DMS153 (cell line): ENCODE measurements around the gene TNP2.
A peak's percentile ranks its signal among the peaks of the same experiment; 100 is the strongest.

ENCODE experiments used
- DNase-seq: peaks from one replicate; lab custom pipeline; 2025; lab: John Stamatoyannopoulos, UW

TNP2 gene

GRCh38 chr16:11256661-11257130 lies 12.4 kb downstream of the TNP2 start:
- DNase-seq = peak; percentile 23

DNA sequence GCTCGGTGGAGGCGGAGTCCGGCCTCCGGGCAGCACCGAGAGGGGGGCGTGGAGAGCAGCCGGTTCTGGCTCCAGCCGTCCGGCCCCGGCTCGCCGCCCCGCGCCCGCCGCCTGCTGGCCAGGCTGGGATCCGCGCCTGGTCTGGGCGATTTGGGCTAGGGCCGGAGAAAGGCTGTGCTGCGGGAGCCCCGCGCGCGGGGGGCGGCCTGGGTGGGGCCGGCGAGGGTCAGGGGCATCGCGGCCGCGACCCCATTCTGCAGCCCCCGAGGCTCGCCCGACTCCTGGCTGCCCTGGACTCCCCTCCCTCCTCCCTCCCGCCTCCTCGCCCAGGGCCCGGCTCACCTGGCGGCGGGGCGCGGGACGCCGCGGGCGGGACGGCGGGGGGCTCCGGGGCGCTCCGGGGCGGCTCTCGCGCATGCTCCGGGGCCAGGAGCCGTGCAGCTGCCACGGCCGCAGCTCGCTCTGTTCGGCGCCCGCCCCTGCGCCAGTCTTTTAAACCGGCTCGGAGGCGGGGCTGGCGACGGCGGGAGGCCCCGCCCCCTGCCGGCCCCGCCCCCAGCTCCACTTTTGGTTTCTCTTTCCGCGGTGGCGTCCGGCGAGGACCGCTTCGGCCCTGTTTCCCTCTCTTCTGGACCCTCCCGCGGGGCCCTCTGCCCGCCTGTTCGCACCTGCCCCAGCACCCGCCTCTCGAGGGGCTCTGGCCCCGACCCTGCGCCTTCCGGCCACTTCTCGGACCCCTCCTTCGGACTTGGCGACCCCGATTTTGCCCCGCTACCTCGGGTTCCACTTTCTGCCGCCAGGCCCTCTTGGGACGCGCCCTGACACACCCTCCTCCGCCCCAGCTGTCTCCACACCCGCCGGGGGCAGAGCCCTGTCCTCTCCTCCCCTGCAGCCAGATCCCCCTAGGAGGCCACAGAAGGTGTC lies 13.1 kb downstream of the TNP2 start, which contains the start of gene SOCS1:
SOCS1 (minus strand) TSS at position 468 of the 924 bp plus-strand sequence. CDS start 726 bp downstream, outside the sequence.
- DNase-seq = peak; percentile 67

- DNase-seq = peak; percentile 40
Measured at GRCh38 chr16:11254913-11255736, 14.0 kb downstream of the TNP2 start.

DNA sequence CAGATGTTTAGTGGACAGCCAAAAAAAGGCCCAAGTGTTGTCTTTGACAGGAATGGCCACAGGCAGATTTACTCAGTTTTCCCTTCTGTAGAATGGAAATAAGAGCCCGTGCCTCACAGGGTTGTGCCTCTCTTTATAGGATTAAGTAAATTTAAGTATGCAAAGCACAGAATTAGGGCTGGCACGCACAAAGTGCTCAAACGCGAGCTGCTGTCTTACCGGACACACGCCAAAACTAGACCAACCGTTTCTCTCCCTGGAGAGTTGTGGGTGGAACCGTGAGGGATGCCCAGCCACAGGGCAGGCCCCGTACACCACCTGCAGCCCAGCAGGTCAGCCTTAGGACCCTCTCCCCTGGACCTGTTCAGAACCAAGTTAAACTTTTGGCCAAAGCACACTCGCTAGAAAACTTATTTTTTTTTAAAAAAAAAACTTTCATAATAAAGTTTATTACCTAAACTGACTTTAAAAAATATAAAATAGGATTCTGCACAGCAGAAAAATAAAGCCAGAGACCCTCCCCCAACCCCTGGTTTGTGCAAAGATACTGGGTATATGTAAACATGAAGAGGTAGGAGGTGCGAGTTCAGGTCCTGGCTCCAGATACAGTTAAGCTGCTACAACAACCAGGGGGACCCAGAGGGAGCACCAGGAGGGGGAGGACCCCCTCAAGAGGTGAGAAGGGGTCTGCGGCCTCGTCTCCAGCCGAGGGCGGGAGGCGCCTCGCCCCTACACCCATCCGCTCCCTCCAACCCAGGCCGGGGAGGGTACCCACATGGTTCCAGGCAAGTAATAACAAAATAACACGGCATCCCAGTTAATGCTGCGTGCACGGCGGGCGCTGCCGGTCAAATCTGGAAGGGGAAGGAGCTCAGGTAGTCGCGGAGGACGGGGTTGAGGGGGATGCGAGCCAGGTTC lies 14.9 kb downstream of the TNP2 start:
- DNase-seq = no peak

- no peak for DNase-seq
Measured at GRCh38 chr16:11253009-11253994, 15.8 kb downstream of the TNP2 start.

DNA sequence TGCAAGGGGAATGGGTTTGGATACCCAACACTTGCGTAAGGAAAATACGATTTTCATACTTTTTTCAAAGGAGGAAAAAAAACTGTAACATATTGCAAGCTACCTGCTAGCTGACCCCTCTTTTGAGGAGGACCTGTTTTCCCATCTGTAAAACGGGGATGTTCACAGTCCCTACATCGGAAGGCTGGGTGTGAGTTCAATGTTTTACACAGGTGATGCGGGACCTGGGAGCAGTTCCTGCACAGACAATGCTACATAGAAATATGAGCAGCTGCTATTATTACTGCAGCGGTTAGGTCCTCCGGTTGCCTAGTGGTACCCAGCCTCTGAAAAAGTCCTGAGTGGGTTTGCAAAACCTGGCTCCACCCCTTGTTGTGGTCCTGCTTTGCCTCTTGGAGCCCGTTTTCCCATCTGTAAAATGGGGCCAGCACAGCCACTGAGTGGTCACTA lies 16.6 kb downstream of the TNP2 start:
- no peak for DNase-seq

DNA sequence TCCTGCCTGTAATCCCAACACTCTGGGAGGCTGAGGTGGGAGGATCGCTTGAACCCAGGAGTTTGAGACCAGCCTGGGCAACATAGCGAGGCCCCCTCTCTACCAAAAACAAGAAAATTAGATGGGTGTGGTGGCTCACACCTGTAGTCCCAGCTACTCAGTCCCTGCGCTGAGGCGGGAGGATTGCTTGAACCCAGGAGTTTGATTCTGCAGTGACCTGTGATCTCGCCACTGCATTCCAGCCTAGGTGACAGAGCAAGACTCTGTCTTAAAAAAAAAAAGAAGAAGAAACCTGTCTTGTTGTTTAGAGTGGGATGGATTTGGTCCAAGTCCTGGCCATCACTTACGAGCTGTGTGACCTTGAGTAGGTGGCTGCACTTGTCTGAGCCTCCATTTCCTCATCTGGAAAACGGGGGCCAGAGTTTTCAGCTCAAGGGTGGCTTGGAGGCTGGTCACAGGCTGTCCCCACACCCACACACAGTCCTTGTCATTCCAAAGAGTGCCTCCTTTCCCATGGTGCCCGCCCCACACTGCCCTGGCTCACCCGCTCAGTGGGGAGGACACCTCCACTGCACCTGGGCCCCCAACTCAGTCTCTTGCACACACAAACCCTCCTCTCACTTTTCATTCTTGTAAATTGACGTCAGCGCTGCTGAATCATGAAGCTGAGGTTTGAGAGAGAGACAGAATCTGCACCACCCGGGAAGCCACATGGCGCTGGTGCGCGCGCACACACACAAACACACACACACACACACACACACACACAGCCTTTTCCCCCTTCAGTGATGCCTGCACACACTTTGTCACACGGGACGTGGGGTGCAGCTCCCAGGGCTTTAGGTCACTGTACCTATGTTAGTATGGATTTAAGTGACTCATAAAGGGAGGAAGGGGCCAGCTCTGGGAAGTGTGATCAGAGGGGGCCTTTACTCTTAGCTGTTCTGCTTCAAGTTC lies 17.3 kb downstream of the TNP2 start:
- no peak for DNase-seq

- no peak for DNase-seq
Measured at GRCh38 chr16:11250786-11251524, 18.2 kb downstream of the TNP2 start.

GRCh38 chr16:11250091-11250785 lies 18.9 kb downstream of the TNP2 start:
- DNase-seq = peak; percentile 21

GRCh38 chr16:11249233-11250061 lies 19.7 kb downstream of the TNP2 start:
- DNase-seq = no peak

DNA sequence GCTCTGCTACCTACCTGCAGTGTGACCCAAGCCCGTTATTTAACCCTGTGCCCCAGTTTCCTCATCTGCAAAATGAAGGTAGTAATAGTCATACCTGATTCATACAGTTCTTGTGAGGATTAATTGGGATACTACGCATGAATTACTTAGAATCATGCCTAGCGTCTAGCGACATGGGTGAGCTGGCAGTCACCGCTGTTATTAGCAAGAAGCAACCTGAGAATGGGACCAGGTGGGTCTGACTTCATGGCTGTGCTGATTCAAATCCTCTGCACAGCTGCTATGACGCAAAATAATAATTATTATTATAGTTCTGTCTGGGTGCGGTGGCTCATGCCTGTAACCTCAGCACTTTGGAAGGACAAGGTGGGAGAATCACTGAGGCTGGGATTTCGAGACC lies 21.0 kb downstream of the TNP2 start:
- no peak for DNase-seq

DNA sequence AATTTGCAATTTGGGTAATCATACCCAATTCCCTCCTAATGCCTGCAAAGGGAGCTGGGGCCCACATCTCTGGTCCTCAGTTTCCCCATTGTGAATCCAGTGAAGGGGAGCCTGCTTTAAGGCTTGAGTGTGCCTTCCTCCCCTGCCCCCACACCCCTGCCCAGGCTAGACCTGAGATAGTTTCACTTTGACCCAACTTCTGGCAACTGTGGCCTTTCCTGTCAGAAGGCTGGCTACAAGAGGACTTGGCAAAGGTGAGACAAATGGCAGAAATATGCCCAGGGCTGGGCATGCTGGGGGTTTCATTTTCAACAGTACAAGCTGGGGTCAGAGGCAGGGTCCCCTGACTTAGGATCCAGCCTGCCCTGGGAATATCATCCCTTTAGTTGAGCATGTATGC lies 23.1 kb downstream of the TNP2 start:
- no peak for DNase-seq

DNA sequence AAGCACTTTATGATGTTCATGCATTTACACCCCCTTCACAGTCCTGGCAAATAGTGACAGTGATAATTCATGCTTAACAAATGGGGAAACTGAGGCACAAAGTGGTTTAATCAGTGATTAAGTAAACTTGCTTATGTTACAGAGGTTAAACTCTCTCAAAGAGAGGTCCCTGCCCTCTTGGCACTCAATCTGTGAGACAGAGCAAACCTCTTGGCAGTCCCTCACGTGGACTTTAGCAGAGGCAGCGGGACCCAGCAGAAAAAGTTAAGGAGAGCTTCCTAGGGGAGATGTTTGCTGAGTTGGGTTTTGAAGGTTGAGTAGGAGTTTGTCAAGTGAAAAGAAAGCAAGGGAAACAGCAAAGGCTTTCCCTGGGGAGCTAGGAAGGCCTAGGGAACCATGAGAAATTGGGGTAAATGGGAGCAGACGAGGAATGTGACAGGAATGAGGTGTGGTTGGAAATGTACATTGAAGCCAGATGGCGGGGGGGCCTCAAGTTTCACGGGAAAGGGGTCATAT lies 23.8 kb downstream of the TNP2 start:
- DNase-seq = no peak

GRCh38 chr16:11242658-11243057 lies 26.5 kb downstream of the TNP2 start:
- no peak for DNase-seq

- DNase-seq = no peak
Measured at GRCh38 chr16:11241480-11242204, 27.5 kb downstream of the TNP2 start.
